Activated gamma-delta T cell (primary cell): ENCODE data around the gene ARPC1A.
"Not testable (repeated sequence)": the region's sequence is repeated elsewhere in the genome, so short reads cannot be mapped to it uniquely, and the experiment has no call there.

Experiments
- DNase-seq: peaks from one replicate; lab custom pipeline; 2025; lab: John Stamatoyannopoulos, UW

ARPC1A gene

DNA sequence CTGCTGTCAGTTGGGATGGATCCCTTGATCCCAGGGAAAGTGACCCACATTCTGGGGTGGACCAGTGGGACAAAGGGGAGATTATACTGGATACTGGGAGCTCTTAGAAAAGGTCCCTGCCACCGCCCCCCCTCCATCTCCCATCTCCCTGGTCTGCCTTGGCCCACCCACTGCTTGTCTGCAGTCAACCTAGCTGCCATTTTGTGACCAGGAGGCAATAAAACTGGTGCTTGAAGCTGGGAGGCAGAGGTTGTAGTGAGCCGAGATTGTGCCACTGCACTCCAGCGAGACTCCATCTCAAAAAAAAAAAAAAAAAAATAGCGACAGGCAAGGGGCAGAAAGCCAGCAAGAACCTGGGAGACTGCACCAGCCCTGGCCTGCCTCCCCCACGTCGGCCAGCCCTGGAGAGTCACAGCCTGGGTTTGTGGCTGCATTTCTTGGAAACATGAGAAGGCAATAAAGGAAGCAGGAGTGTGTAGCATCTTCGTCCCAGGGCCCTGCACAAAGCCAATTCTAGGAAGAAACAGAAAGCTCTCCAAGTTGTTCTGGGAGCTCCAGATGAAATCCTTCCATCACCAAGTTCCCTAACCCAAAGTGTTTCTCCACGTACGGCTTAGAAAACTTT is 44.2 kb downstream of the ARPC1A start:
- no peak for DNase-seq

DNA sequence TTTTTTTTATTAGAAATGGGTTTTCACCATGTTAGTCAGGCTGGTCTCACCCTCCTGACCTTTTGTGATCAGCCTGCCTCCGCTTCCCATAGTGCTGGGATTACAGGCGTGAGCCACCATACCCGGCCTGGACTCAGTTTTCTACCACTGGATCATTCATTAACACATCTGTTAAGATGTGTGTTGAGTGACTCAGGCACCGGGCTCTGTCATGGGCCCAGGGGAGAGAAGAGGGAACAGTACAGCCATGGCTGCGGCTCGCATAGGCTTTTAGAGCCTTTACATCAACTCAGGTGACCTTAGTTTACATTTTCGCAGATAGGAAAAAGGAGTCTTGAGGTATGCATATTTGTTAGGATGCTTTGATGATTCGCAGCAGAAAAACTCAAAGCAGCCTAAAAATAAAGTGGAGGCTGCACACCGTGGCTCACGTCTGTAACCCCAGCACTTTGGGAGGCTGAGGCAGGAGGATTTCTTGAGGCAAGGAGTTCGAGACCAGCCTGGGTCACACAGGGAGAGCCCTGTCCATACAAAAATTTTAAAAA is 45.8 kb downstream of the ARPC1A start:
- DNase-seq = no peak

DNA sequence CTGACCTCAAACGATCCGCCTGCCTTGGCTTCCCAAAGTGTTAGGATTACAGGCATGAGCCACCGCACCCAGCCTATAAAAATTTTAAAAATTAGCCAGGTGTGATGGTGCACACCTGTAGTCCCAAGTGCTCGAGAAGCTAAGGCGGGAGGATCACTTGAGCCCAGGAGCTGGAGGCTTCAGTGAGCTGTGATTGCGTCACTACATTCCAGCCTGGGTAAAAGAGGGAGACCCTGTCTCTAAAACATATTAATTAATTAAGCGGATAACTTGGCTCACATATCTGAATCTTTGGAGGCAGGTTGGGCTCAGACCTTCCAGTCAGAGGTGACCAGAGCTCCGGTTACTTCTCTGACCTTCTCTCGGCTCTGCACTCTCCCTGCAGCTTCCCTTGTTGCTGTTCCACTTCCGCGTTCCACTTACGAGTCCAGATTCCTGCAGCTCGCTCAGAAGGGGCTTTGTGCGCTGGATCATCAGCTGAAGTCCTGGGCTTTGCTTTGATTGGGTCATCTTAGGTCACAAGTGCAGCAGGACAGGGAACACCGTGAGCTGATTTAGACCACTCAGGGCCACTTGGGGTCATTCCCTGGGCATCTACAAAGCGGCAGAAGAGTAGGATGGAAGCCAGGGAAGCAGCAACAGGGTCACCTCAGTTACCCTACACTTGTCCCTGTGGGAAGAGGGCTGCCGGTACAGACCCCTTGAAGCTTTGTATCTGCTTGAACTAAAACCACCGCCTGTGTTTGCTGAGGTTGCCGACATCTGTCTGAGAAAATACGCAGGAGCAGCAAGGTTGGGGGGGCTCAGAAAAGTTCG is 46.8 kb downstream of the ARPC1A start:
- no peak for DNase-seq

DNA sequence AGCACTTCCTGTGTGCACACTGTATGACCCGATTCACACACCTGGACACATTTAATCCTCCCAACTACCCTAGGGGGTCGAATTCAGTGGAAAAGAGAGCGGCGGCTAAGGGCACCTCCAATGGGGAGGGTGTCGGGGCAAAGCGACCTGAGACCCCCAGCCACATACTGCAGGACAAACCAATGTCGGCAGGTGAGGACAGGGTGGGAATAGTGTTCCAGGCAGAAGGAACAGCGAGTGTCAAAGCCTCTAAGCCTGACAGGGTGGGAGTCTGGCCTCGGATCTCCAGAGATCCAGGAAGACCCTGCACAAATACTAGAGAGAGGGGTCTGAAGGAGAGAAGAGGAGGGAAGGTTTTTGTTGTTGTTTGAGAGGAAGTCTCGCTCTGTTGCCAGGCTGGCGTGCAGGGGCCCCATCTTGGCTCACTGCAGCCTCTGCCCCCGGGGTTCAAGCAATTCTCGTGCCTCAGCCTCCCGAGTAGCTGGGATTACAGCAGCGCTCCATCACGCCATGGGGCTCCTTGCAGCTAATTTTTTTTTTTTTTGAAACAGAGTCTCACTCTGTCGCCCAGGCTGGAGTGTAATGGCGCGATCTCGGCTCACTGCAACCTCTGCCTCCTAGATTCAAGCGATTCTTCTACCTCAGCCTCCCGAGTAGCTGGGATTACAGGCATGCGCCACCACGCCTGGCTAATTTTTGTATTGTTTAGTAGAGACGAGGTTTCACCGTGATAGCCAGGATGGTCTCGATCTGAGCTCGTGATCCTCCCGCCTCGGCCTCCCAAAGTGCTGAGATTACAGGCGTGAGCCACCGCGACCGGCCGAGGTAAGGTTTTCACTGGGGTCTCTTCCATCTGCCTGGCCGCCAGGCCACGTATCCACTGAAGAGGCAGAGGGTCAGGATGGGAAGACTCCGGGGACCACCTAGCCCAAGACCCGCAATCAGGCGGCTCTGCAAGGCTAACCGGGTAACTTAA is 47.7 kb downstream of the ARPC1A start:
- DNase-seq = no peak

DNA sequence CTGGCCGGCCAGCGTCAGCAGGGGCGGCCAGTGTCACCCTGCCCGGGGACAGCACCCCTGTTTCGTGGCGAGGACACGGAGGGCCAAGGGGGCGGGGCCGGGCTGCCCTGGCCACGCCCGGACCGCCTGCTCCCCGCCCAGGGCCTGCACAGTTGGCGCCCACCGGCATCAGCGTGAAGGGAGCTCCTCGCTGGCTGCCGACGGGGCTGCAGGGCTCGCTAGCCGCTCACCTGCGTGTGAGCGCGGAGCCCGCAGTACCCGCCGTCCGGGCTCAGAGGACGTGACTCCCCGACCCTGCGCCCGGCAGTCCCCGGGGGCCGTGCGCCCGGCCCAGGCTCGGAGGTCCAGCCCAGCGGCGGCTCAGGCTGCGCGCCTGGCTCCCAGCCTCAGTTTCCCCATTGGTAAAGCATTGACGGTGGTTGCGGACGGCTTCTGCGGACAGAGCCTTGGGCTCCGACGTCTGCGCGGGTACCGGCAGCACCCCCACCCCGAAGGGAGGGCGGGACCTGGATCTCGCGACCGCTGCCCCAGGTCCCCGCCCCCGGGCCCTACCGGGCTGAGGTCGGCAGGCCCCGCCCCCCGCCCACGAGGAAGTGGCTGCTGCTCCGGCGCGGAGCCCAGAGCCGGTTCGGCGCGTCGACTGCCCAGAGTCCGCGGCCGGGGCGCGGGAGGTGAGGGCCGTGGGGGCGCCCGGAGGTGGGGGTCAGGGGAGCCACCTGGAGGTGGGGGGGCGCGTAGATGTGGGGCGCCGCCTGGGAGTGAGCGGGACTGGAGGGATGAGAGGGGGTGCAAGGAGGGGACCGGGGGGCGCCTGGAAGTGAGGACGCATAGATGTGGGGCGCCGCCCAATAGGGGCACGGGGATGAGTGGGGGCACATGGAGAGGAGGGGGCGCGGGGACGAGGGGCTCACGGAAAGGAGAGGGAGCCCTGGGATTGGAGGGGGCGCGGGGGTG is 48.7 kb downstream of the ARPC1A start, which contains the start of gene ARPC1B:
ARPC1B (plus strand) TSS at position 620 of the 954 bp plus-strand sequence. CDS start 10,985 bp downstream, outside the sequence.
- DNase-seq = peak; percentile 79

DNA sequence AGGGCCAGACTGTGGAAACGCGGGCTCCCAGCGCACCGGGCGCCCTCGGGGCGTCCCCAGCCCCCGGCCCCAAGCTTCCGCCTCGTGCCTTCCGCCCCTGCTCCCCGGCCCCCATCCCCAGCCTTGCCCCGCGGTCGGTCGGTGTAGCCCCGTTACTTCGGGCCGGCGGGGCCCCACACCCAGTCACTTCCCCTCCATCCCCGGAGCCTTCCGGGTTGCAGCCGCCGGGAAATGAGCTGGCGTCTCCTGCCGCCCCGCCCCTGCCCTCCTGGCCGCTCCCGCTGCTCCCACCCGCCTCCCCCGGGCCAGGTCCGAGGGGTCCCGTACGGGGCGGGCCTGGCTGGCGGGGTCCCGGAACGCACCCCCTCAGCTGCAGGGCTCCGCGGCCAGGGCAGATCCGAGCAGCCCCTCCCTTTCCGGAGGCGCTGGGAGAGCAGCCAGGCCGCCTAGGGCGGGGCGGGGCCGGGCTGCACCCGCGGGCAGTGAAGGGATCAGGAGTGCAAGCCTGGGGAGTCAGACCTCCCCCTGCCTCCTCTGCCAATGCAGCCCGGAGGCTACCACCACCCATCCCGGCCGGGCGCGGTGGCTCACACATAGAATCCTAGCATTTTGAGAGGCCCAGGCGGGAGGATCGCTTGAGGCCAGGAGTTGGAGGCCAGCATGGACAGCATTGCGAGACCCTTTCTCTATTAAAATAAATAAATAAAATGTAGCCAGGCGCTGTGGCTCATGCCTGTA is 49.5 kb downstream of the ARPC1A start:
- DNase-seq = peak; percentile 51

DNA sequence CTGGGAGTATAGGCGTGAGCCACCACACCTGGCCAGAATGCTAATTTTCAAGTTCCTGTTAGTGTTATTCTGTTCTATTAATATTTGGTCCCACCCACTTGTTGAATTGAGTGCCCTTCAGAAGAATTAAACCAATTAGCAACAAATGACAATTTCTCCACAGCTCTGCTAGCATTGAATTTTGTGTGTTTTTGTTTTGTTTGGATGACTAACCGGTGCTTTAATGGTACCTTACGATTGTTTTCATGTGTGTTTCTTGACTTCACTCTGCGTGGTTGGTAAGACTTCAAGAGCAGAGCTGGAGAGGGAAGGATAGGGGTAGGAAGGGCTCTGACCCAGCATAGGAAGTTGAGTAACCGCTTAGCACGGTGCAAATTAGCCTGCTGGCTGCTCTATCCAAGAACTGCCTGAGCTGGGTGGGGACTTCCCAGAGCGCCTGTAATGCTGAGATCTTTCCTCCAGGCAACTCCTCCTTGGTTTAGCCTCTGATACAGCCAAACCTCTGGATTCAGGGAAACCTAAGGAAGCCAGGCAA is 53.4 kb downstream of the ARPC1A start:
- DNase-seq = no peak

DNA sequence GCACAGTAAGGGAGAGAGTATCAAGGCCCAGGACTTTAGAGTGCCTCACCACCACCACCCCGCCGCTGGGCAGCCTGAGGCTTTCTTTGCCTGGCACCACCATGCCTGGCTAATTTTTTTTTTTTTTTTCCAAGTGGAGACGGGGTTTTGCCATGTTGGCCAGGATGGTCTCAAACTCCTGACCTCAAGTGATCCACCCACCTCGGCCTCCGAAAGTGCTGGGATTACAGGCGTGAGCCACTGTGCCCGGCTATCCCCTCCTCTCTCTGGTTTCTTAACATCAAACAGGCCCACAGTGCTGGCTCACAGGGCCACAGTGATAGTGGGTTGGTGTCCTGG is 54.0 kb downstream of the ARPC1A start:
- not testable (repeated sequence) for DNase-seq

DNA sequence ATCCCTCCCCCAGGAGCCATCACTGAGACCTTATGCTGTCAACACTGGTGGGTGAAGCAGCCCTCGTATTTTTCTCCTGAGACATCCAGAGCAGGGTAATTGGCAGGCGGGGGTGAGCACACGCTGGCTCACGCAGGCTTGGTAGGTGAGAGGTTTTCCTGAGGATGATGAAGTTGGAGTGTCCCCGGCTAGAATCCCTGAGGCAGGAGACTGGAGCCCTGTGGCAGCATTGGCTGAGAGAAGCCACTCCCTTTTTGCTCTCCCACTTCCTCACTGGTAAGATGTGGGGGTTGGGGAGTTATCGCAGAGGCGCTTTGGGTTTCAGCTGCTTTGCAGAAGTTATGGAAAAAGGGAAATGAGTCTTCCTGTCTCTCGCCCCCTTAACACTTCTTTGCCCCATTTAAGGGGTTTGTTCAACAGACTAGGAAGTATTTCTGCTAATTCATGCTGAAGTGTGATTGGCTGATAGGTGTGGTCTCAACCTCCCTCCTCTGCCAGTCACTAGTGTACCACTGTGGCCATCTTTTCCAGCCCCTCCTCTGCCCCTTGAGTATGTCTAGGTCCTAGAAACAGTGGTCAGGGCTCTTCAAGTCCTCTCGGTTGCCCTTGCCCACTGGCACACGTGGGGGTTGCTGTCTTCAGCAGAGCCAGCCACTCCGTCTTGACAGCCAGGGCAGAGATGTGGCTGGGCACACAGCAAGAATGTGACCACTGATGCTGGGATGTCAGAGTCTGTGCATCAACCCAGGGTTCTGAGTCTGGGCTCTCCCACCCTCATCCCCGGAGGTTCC is 54.5 kb downstream of the ARPC1A start:
- no peak for DNase-seq

DNA sequence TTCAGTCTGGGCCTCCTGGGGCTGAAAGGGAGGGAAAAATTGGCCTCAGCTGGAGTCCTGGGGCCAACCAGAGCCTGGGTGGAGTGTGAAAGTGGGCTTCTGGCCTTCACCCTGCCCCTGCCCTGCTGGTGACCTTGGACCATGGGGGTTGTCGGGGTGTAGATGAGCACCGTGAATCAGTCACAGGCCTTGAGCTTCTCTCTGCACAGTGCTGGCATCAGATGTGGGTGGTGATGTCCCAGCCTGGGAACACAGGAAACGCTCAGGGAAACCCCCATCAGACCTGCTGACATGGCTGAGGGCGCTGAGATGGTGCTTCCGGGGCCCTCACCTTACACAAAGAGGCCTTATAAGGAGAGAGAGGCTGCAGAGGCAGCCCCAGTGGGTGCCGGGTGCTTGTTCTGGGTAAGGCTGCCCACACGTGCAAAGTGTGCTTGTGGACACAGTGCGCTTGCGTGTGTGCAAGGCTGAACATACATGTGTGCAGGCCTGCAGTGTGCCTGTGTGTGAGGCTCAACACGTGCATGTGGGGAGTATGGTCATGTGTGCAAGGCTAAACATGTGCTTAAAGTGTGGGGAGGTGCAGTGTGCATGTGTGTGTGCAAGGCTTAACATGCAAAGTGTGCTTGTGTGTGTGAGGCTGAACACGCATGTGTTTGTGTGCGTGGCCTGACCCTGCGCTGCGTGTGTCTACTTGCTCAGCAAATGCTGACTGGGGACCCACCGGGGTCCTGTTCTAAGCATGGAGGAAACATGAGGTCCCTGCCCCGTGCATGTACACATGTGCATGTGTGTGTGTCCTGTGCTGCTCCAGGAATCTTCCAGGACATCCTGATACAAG is 55.3 kb downstream of the ARPC1A start:
- DNase-seq = peak; percentile 54

DNA sequence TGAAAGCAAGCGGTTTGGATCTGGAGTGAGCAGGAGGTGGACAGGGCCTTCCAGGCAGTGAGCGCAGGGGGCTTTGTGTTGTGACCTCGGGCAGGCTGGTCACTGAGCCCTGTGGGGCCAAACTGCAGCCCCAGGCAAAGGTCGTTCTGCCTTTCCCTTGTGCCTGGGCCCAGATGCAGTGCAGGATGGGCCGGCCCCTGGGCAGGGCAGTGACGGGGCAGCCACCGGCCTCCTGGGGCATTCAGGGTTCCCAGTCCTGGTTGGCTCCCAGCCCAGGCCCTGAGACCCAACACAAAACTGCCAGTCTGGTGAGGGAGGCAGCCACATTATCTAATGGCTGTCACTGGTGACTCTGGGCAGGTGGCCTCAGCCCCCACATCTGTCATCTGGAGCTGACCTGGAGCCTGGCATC is 56.0 kb downstream of the ARPC1A start:
- DNase-seq = no peak

DNA sequence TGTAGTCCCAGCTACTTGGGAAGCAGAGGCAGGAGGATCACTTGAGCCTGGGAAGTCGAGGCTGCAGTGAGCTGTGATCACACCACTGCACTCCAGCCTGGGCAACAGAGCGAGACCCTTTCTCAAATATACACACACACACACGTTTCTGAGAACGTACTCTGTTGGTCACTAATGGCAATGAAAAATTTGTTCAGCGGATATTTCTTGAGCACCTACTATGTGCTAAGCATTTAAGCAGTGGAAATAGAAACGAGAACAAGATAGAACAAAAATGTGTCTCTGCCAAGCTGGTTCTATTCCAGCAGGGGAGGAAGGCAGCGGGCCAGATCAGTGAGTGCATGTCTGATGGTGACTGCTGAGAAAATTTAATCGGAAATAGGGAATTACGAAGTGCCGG is 57.5 kb downstream of the ARPC1A start:
- no peak for DNase-seq

DNA sequence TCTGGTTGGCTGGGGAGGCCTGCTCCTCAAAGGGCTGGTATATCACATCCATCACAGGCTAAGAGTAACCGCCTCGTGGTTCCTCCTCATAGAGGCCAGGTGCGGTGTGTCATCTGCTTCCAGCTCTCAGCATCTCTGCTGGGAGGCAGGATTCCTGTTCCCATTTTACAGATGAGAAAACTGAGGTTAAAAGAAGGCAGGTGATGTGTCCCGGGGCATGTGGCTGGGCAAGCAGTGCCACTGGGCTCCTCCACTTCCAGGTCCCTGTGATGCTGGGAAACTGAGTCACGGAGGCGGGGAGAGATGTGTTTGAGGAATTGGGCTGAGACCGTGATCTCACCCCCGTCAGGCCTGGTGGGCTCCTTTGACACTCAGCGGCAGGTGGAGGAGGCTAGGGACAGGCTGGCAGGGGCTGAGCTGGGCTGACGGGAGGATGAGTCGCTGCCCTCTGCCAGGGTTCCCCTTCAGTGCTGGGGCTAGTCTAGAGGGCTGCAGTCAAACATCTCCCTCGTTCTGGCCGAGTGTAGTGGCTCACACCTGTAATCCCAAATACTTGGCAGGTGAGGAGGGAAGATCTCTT is 58.2 kb downstream of the ARPC1A start:
- no peak for DNase-seq

DNA sequence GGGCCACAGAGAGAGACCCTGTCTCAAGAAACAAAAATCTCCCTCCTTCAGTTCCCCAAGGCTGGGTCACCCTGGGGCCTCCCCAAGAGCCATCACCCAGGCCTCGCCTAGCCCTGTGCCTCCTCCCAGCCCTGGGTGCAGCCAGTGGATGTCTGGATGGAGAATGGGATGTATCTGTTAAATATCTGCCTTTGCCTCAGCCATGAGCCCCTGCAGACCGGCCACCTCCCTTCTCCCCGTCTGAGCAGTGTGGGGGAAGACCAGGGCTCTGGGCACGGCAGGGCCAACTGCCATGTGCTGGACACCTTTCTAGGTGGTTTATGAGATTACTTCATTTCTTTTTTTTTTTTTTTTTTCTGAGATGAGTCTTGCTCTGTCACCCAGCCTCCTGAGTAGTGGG is 58.8 kb downstream of the ARPC1A start:
- no peak for DNase-seq

DNA sequence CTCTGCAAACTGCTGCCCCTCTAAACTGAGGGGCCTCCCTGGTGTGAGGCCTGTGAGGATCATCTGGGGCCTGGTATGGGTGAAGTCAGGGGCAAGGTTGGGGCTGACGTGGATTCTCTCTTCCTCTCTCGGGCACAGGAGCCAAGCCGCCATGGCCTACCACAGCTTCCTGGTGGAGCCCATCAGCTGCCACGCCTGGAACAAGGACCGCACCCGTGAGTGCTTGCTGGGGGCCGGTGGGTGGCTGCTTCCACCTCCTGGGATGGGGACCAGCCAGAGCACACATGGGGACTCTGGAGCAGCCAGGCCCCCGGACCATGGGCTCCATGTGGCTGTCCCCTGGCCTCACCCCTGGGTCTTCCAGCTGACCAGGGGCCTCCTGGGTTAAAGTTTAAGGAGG is 59.9 kb downstream of the ARPC1A start:
- no peak for DNase-seq

DNA sequence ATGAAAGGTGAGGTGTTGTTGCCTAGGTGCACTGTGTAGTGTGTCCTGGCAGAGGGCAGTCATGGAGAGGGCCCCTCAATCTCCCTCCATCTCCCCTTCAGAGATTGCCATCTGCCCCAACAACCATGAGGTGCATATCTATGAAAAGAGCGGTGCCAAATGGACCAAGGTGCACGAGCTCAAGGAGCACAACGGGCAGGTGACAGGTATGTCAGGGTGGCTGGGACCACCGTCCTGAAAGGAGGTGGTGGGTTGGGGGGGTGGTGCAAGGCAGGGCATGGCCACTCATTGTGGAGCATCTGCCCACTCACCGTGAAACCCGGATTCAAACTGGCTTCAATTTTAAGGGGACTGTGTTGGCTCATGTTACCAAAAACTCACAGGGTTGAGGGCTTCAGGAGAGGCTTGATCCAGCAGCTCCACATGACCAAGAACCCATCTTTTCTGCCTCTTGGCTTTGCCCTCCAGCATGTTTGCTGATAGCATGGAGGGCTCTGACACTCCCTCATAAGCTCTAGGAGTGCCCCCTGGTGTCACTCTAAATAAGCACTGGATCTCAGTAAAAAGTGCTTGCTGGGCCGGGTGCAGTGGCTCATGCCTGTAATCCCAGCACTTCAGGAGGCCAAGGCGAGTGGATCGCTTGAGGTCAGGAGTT is 61.0 kb downstream of the ARPC1A start:
- DNase-seq = no peak

DNA sequence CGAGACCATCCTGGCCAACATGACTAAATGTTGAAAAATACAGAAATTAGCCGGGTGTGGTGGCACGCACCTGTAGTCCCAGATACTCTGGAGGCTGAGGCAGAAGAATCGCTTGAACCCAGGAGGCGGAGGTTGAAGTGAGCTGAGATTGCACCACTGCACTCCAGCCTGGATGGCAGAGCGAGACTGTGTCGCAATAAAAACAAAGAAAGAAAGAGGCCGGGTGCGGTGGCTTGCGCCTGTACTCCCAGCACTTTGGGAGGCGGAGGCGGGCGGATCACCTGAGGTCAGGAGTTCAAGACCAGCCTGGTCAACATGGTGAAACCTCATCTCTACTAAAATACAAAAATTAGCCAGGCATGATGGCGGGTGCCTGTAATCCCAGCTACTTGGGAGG is 61.5 kb downstream of the ARPC1A start:
- DNase-seq = not testable (repeated sequence)
